SK-N-SH (cell line): Measurements from ENCODE around the gene GMPR2. TPM values are rescaled to one million over a fixed set of nuclear protein-coding genes. Genes with fewer than 3 reads are reported as not detected.

ENCODE experiments used
- CTCF ChIA-PET: fragments of 300-600, 350-600 bp; formaldehyde crosslinking; extraction: SDS; loops from one replicate; lab custom pipeline; 2021; lab: Yijun Ruan, JAX
- POLR2A ChIA-PET: fragments of 350-600 bp; sonication (Branson Sonifier 250); formaldehyde crosslinking; extraction: SDS; loops from one replicate; lab custom pipeline; 2020; ENCODE audit warnings: antibody characterized with exemption, inconsistent platforms; lab: Yijun Ruan, JAX
- DNase-seq: peaks from one replicate; pipeline ENCODE4 v3.0.0; 2012
- H2AFZ ChIP-seq: fragments of 200-600 bp; sonication (generic); 2 replicates; pipeline ENCODE4 v1.8.1; 2016; ENCODE audit warnings: antibody characterized with exemption, mild to moderate bottlenecking, low read depth
- H3F3A ChIP-seq: fragments of 200-600 bp; sonication (generic); replicated peaks from 2 replicates; pipeline ENCODE3; 2016; ENCODE audit warnings: antibody characterized with exemption, mild to moderate bottlenecking; ENCODE audit not compliant: insufficient read depth
- H3K27ac ChIP-seq, 2 experiments: fragments of 200-500 bp in 1 of 2; fragments of 200-600 bp in 1 of 2; sonication (Bioruptor generic) in 1 of 2; sonication (generic), shearing (Covaris generic) in 1 of 2; 2 replicates each; pipeline versions ENCODE4 v1.5.1 to v1.6.1; 2014 to 2016; ENCODE audit warnings: low read depth in 2 of 2, inconsistent platforms in 1 of 2, low read length in 1 of 2, mild to moderate bottlenecking in 1 of 2, mixed read lengths in 1 of 2
- H3K27me3 ChIP-seq: fragments of 200-600 bp; sonication (generic), shearing (Covaris generic); 2 replicates; pipeline ENCODE4 v1.6.1; 2016; ENCODE audit warnings: mixed run types; ENCODE audit not compliant: insufficient read depth
- H3K36me3 ChIP-seq, 2 experiments: fragments of 200-500 bp in 1 of 2; fragments of 200-600 bp in 1 of 2; sonication (Bioruptor generic) in 1 of 2; sonication (generic) in 1 of 2; replicated peaks in 1 of 2; 2 replicates each; pipeline versions ENCODE3 to v1.5.1; 2014 to 2016; ENCODE audit warnings: low read length in 1 of 2, mild to moderate bottlenecking in 1 of 2; ENCODE audit not compliant: insufficient read depth in 2 of 2, control insufficient read depth in 1 of 2
- H3K4me1 ChIP-seq, 2 experiments: fragments of 200-500 bp in 1 of 2; fragments of 200-600 bp in 1 of 2; sonication (Bioruptor generic) in 1 of 2; sonication (generic), shearing (Covaris generic) in 1 of 2; 2 replicates each; pipeline versions ENCODE4 v1.5.1 to v1.6.1; 2014 to 2016; ENCODE audit warnings: low read depth in 1 of 2, low read length in 1 of 2, mixed run types in 1 of 2; ENCODE audit not compliant: insufficient read depth in 2 of 2, control insufficient read depth in 1 of 2
- H3K4me2 ChIP-seq: fragments of 200-600 bp; sonication (generic), shearing (Covaris generic); 2 replicates; pipeline ENCODE4 v1.6.1; 2017; ENCODE audit warnings: mixed run types
- H3K4me3 ChIP-seq, 2 experiments: fragments of 200-500 bp in 1 of 2; fragments of 200-600 bp in 1 of 2; sonication (Bioruptor generic) in 1 of 2; sonication (generic), shearing (Covaris generic) in 1 of 2; 2 replicates each; pipeline versions ENCODE4 v1.5.1 to v1.8.1; 2014 to 2016; ENCODE audit warnings: low read depth in 2 of 2, inconsistent platforms in 1 of 2, low read length in 1 of 2, mild to moderate bottlenecking in 1 of 2, mixed read lengths in 1 of 2, moderate library complexity in 1 of 2
- H3K79me2 ChIP-seq: fragments of 200-600 bp; sonication (generic); 2 replicates; pipeline ENCODE4 v1.8.1; 2017; ENCODE audit warnings: mild to moderate bottlenecking; ENCODE audit not compliant: insufficient read depth
- H3K9ac ChIP-seq: fragments of 200-600 bp; sonication (generic); 2 replicates; pipeline ENCODE4 v1.6.1; 2017; ENCODE audit warnings: mixed run types
- H3K9me2 ChIP-seq: fragments of 200-600 bp; sonication (generic); 2 replicates; pipeline ENCODE4 v1.6.1; 2017; ENCODE audit warnings: mixed run types
- H3K9me3 ChIP-seq: fragments of 200-600 bp; sonication (generic); 2 replicates; pipeline ENCODE4 v1.6.1; 2017; ENCODE audit warnings: mixed run types, mild to moderate bottlenecking, moderate library complexity
- H4K20me1 ChIP-seq: fragments of 200-600 bp; sonication (generic); 2 replicates; pipeline ENCODE4 v1.6.1; 2017; ENCODE audit warnings: mild to moderate bottlenecking, mixed run types; ENCODE audit not compliant: insufficient read depth
- CHD2 ChIP-seq: fragments of 150-350 bp; IDR thresholded peaks from 2 replicates; pipeline ENCODE4 v1.6.1; 2018; ENCODE audit warnings: low read length; ENCODE audit not compliant: partially characterized antibody
- CTCF ChIP-seq: fragments of 200-600 bp; sonication (generic); IDR thresholded peaks from 2 replicates; pipeline ENCODE4 v1.6.1; 2017; ENCODE audit warnings: antibody characterized with exemption, mild to moderate bottlenecking, moderate library complexity
- ELF1 ChIP-seq: IDR thresholded peaks from 2 replicates; pipeline ENCODE4 v1.4.0; 2012
- EP300 ChIP-seq, 2 experiments: IDR thresholded peaks; 2 replicates each; pipeline versions ENCODE4 v1.4.0 to v1.6.1; 2012; ENCODE audit warnings: borderline replicate concordance in 1 of 2, low read depth in 1 of 2, low read length in 1 of 2
- EZH2phosphoT487 ChIP-seq: fragments of 200-600 bp; sonication (generic); IDR thresholded peaks from 2 replicates; pipeline ENCODE4 v1.6.1; 2017; ENCODE audit warnings: low read depth, mixed run types, mild to moderate bottlenecking, antibody characterized with exemption, moderate library complexity, borderline replicate concordance
- FOSL2 ChIP-seq: IDR thresholded peaks from 2 replicates; pipeline ENCODE4 v1.4.0; 2012; ENCODE audit warnings: low read depth, mild to moderate bottlenecking, moderate library complexity, borderline replicate concordance
- FOXM1 ChIP-seq: IDR thresholded peaks from 2 replicates; pipeline ENCODE4 v1.4.0; 2012; ENCODE audit warnings: low read depth, mild to moderate bottlenecking
- GATA2 ChIP-seq: sonication (generic); formaldehyde crosslinking; IDR thresholded peaks from 2 replicates; pipeline ENCODE4 v1.5.0; 2020; ENCODE audit warnings: mild to moderate bottlenecking, missing genetic modification reagents
- IRF3 ChIP-seq: fragments of 150-350 bp; IDR thresholded peaks from 2 replicates; pipeline ENCODE4 v1.6.1; 2016; ENCODE audit warnings: mild to moderate bottlenecking, low read depth, low read length
- MEF2A ChIP-seq: IDR thresholded peaks from 2 replicates; pipeline ENCODE4 v1.4.0; 2012; ENCODE audit warnings: low read depth, borderline replicate concordance
- MXI1 ChIP-seq: IDR thresholded peaks from 2 replicates; pipeline ENCODE4 v1.6.1; 2012; ENCODE audit warnings: mild to moderate bottlenecking, low read depth, low read length, improper control_type of control experiment
- NFIC ChIP-seq: IDR thresholded peaks from 2 replicates; pipeline ENCODE4 v1.4.0; 2012; ENCODE audit warnings: borderline replicate concordance
- PBX3 ChIP-seq: IDR thresholded peaks from 2 replicates; pipeline ENCODE4; 2012
- POLR2AphosphoS5 ChIP-seq: IDR thresholded peaks from 2 replicates; pipeline ENCODE4 v1.6.1; 2012; ENCODE audit warnings: low read depth, low read length
- RCOR1 ChIP-seq: fragments of 150-350 bp; IDR thresholded peaks from 2 replicates; pipeline ENCODE4 v1.6.1; 2017; ENCODE audit warnings: antibody characterized with exemption, low read length
- REST ChIP-seq: IDR thresholded peaks from 2 replicates; pipeline ENCODE4 v1.6.1; 2012; ENCODE audit warnings: mild to moderate bottlenecking, low read depth, low read length, moderate library complexity
- RXRA ChIP-seq: IDR thresholded peaks from 2 replicates; pipeline ENCODE4 v1.4.0; 2012; ENCODE audit warnings: low read depth, mild to moderate bottlenecking, borderline replicate concordance
- TAF1 ChIP-seq: IDR thresholded peaks from 2 replicates; pipeline ENCODE4 v1.6.1; 2012; ENCODE audit warnings: low read depth, mild to moderate bottlenecking, low read length, moderate library complexity, borderline replicate concordance
- YY1 ChIP-seq: IDR thresholded peaks from 2 replicates; pipeline ENCODE4 v1.4.0; 2012; ENCODE audit warnings: low read depth, mild to moderate bottlenecking
- WGBS: methylation state at CpG from one replicate; pipeline ENCODE4 v1.1.6; 2017; ENCODE audit warnings: low lambda C conversion rate; 5-methylcytosine and 5-hydroxymethylcytosine counted together
- polyA plus RNA-seq, 3 experiments: library from polyadenylated mRNA; depleted of rRNA; stranded (reverse); fragments of >200 nt; gene quantifications; 2 replicates each; pipeline ENCODE4 v1.2.3, GENCODE V29; 2012

Gene GMPR2
- polyA plus RNA-seq, 1 of the 3 experiments (the other 2 are of a cell fraction), result 97.0 TPM

DNA sequence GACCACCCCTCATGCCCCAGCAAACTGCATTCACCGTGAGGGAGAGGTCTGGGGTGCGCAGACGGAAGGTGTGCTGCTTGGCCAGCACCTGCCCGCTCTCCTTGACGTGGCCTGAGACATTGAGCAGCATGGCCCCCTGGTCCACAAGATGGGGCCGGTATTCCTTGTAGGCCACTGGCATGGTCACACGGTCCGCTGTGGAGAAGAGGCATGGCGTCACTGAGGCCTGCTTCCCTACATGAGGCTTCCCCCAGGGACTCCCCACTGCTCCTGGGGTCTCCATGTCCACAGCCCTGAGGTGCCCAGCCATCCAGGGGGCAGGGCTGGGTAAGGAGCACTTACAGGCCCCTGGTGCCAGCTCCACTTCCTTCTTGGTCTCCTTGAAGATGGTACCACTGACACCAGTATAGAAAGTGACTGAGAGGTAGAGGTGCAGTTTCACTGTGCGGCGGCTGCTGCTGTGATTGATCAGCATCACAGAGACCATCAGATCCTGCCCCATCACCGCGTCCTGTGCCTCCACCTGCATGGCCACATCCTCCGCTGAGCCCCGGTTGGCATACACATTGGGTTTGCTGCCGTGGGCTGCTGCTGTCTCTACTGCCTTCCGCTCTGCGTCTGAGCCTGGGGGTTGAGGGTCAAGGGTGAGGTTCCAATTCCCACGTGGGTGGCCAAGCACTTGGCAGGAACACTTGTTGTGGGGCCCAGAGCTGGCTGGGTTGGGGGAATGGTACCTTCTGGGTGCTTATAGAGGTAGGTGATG, 22.1 kb downstream of the GMPR2 start:
- H3K4me2 ChIP-seq, result no peak overlapping the region
- no peak overlapping the region for H3K4me3 ChIP-seq
- H3K9me3 ChIP-seq, result no peaks in the 10 kb centered on the region
- ChIA-PET POLR2A (no interaction called here), CTCF (interaction anchor here (1.2 to 4.0 kb wide), 2 partner anchors 42 to 53 kb away, joined by 3 to 13 read pairs; partner anchors contain the start of gene CIDEB)
- peaks cover 0 to 3% of the 10 kb centered on the region in 2 experiments; a peak in 1 of 4 replicates for H3K4me1 ChIP-seq
- no peak for DNase-seq
- H3K9me2 ChIP-seq, result no peaks in the 10 kb centered on the region
- no peak overlapping the region for H2AFZ ChIP-seq
- no peaks in the 10 kb centered on the region for H4K20me1 ChIP-seq
- peaks cover 5% of the 10 kb centered on the region for H3F3A ChIP-seq
- no peaks in the 10 kb centered on the region for H3K27me3 ChIP-seq
- no peak overlapping the region for H3K9ac ChIP-seq
- 97% methylated on average over 12 of the region's 19 CpGs for WGBS
- H3K79me2 ChIP-seq, result no peaks in the 10 kb centered on the region
- TF ChIP-seq EZH2phosphoT487 (no peak), RXRA (no peak), CHD2 (no peak), RCOR1 (no peak), IRF3 (no peak), ELF1 (no peak), YY1 (no peak), FOXM1 (no peak), TAF1 (no peak), GATA2 (no peak), POLR2AphosphoS5 (no peak), NFIC (no peak)
- peaks cover 0 to 3% of the 10 kb centered on the region in 2 experiments for H3K36me3 ChIP-seq
- no peak overlapping the region for H3K27ac ChIP-seq

DNA sequence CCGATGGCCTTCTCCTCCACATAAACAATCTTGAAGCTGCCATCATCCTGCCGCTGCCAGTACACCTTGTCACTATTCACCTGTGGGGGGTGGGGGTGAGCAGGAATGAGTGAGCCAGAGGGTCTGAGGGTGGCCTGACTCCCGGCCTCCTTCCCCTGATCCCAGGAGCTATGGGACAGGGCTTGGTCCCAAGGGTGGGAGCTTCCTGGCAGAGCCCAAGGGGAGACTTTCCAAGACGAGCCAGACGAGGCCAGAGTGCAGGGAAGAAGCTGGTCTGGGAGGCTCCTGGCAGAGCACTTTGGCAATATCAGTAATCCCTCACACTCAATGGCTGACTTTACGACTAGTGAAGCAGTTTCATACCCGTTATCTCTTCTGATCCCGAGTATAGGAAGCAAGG, 22.7 kb downstream of the GMPR2 start:
- Histone ChIP-seq H3K9ac (no peak overlapping the region), H3K36me3 (peaks cover 0 to 3% of the 10 kb centered on the region in 2 experiments), H3K9me2 (no peaks in the 10 kb centered on the region), H3K4me3 (no peak overlapping the region), H4K20me1 (no peaks in the 10 kb centered on the region), H3K27ac (no peak overlapping the region), H3K4me2 (no peak overlapping the region), H2AFZ (no peak overlapping the region), H3F3A (peaks cover 5% of the 10 kb centered on the region), H3K27me3 (no peaks in the 10 kb centered on the region), H3K9me3 (no peaks in the 10 kb centered on the region), H3K4me1 (peaks cover 0 to 3% of the 10 kb centered on the region in 2 experiments; a peak in 1 of 4 replicates), H3K79me2 (no peaks in the 10 kb centered on the region)
- WGBS, result 81% methylated on average over 6 of the region's 8 CpGs
- ChIA-PET CTCF (interaction anchor here (1.2 to 4.0 kb wide), 3 partner anchors 9 to 52 kb away, joined by 3 to 13 read pairs (median 5); partner anchors contain the start of gene CIDEB), POLR2A (no interaction called here)
- no peak for DNase-seq
- no peak for TF ChIP-seq FOSL2
- TF ChIP-seq EZH2phosphoT487, result no peak
- no peak for TF ChIP-seq EP300 (IDR thresholded peaks at IDR 0.05; ENCODE audit: borderline replicate concordance in 1 of 2, low read depth in 1 of 2, low read length in 1 of 2)
- no peak for TF ChIP-seq RXRA
- TF ChIP-seq PBX3, result no peak
- no peak for TF ChIP-seq NFIC
- no peak for TF ChIP-seq CTCF
- no peak for TF ChIP-seq YY1
- TF ChIP-seq MEF2A, result no peak
- TF ChIP-seq MXI1, result no peak
- no peak for TF ChIP-seq REST
